ENCODE results near the gene METTL5.

DNA sequence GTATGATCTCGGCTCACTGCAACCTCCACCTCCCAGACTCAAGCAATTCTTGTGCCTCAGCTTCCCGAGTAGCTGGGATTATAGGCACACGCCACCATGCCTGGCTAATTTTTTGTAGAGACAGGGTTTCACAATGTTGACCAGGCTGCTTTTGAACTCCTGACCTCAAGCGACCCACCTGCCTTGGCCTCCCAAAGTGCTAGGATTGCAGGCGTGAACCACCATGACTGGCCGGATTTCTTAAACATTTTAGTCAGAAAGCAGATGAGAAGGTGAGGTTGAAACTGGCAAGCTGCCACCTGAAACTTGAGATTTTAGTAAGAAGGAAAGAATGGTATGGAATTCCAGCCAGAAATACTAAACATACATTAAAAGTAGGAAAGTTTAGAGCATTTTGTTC is 59.2 kb downstream of the METTL5 start:
- no peak for TF ChIP-seq POLR2A (IDR thresholded peaks at IDR 0.05)
- TF ChIP-seq, protein P1, sequence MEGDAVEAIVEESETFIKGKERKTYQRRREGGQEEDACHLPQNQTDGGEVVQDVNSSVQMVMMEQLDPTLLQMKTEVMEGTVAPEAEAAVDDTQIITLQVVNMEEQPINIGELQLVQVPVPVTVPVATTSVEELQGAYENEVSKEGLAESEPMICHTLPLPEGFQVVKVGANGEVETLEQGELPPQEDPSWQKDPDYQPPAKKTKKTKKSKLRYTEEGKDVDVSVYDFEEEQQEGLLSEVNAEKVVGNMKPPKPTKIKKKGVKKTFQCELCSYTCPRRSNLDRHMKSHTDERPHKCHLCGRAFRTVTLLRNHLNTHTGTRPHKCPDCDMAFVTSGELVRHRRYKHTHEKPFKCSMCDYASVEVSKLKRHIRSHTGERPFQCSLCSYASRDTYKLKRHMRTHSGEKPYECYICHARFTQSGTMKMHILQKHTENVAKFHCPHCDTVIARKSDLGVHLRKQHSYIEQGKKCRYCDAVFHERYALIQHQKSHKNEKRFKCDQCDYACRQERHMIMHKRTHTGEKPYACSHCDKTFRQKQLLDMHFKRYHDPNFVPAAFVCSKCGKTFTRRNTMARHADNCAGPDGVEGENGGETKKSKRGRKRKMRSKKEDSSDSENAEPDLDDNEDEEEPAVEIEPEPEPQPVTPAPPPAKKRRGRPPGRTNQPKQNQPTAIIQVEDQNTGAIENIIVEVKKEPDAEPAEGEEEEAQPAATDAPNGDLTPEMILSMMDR (IDR thresholded peaks at IDR 0.05), result no peak

Measured in esophagus squamous epithelium (tissue), 4 donors.